ENCODE measurements around the gene GPC6.

GPC6 gene

DNA sequence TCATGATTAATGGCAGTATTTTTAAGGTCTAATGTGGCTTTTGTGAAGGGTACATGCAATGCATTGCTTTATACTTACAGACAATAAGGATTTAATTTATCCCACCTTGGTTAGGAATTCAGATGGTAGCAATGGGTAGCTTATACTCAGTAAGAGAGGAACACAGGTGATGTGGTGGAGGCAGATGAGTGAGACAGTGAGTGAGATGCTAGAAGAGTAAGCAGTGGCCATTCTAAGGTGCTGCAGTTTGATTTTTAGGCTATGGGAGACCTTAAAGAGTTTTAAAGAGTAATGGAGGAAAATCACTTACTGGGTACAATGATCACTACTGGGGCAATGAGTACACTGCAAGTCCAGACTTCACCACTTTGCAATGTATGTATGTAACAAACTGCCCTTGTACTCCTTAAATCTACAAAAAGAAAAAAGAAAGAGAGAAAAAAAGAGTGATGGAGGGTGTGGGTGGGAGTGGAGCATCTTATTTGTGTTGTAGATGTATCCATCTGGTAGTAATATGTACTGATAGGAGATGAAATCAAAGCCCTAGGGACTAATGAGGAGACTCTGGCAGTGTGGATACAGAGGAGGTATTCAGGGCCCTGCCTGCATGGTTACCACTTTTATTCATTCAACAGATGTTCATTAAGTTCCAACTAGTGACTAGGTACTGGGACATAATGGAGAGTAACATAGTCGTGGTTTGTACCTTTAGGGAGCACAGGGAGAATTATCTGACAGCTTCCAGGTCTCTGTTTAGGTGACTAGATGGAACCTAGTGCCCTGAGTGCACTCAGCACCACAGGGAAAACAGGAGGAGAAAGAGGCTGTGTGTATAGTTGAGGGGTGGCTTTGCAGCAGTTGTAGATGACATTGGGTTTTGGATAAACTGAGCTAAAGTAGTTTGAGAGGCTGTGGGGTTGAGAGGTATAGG lies 99.0 kb downstream of the GPC6 start:
- peaks cover 3% of the 10 kb centered on the region for H3K9me3 ChIP-seq (ENCODE audit: severe bottlenecking)
- no peak overlapping the region for H3K4me3 ChIP-seq (ENCODE audit: low read depth, low read length)
- H3K27ac ChIP-seq = no peak overlapping the region
- TF ChIP-seq, protein P1, sequence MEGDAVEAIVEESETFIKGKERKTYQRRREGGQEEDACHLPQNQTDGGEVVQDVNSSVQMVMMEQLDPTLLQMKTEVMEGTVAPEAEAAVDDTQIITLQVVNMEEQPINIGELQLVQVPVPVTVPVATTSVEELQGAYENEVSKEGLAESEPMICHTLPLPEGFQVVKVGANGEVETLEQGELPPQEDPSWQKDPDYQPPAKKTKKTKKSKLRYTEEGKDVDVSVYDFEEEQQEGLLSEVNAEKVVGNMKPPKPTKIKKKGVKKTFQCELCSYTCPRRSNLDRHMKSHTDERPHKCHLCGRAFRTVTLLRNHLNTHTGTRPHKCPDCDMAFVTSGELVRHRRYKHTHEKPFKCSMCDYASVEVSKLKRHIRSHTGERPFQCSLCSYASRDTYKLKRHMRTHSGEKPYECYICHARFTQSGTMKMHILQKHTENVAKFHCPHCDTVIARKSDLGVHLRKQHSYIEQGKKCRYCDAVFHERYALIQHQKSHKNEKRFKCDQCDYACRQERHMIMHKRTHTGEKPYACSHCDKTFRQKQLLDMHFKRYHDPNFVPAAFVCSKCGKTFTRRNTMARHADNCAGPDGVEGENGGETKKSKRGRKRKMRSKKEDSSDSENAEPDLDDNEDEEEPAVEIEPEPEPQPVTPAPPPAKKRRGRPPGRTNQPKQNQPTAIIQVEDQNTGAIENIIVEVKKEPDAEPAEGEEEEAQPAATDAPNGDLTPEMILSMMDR (IDR thresholded peaks at IDR 0.05; ENCODE audit: low read depth, low read length) = no peak
- DNase-seq = no peak
- peaks cover 11% of the 10 kb centered on the region for H3K36me3 ChIP-seq
- H3K27me3 ChIP-seq (ENCODE audit: insufficient read depth, low read depth, severe bottlenecking) = no peaks in the 10 kb centered on the region

DNA sequence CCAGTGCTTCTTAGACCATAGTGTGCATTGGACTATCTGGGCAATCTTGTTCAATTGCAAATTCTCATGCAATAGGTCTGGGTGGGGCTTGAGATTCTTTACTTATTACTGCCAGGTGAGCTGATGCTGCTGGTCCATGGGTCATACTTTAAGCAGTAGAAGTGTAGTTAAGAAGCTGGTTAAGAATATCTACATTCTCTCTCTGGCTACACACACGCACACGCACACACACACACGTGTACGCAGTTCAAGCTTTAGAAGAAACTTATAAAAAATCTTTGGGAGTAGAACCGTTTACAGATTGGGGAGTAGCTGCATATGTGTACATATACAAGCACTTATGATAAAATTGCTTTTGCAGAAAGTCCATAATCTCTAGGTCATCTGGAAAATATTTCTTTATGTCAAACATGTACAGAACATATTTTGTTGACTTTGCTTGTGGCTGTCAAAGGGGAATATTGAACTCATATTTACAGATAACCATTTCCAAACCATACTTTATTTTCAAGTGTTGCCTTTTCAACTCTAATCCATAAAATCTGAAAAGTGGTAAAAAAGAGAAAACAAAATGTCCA lies 99.7 kb downstream of the GPC6 start:
- no peak overlapping the region for H3K27ac ChIP-seq

DNA sequence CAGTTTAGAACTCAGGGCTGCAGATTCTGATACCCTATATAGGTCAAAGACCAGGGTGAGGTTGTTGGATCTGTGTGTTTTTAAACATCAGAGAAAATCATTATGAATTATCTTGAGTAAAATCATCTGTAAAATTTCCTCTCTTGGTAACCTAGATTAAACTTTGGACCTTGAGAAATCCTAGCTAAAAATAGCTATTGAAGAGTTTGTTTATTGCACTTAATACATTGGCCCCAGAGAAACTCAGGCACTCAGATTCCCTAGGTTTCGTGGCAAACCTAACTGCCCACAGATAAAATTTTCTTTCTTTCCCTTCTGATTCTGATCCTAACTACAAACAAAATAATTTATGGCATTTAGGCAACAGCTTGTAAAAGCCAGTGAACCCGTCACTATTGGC lies 102.3 kb downstream of the GPC6 start:
- no peak overlapping the region for H3K27ac ChIP-seq
- H3K27me3 ChIP-seq (ENCODE audit: insufficient read depth, low read depth, severe bottlenecking) = no peaks in the 10 kb centered on the region
- TF ChIP-seq, protein P1 (IDR thresholded peaks at IDR 0.05; ENCODE audit: low read depth, low read length) = no peak

More for the DNA sequence above, 99.7 kb downstream of the GPC6 start:
- H3K4me3 ChIP-seq (ENCODE audit: low read depth, low read length) = no peak overlapping the region
- TF ChIP-seq, protein P1 (IDR thresholded peaks at IDR 0.05; ENCODE audit: low read depth, low read length) = no peak
- peaks cover 3% of the 10 kb centered on the region for H3K9me3 ChIP-seq (ENCODE audit: severe bottlenecking)
- peaks cover 11% of the 10 kb centered on the region for H3K36me3 ChIP-seq
- DNase-seq = no peak
- no peaks in the 10 kb centered on the region for H3K27me3 ChIP-seq (ENCODE audit: insufficient read depth, low read depth, severe bottlenecking)

DNA sequence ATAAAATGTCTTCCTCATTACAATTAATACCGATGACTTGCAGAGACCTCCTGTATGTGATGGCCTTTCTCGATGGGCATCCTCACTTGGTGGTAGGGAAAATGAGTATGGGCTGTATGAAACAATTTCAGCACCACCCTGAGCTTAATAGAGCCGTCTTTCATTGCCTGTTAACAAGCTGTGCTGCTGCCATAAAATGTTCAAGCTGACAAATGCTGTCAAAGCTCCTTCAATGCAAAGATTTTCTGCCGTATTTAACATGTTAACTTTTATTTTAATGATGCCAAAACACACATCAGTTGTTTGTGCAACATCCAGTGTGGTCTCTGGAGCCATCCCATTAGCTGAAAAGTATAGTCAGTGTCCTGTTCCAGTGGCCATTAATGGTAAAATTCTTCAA lies 110.1 kb downstream of the GPC6 start:
- peaks cover 6% of the 10 kb centered on the region for H3K9me3 ChIP-seq (ENCODE audit: severe bottlenecking)
- TF ChIP-seq, protein P1 (IDR thresholded peaks at IDR 0.05; ENCODE audit: low read depth, low read length) = no peak

More for the DNA sequence above, 102.3 kb downstream of the GPC6 start:
- Histone ChIP-seq H3K9me3 (ENCODE audit: severe bottlenecking) (peaks cover under 1% of the 10 kb centered on the region), H3K36me3 (peaks cover 5% of the 10 kb centered on the region; the same call in 1 of the 2 replicates), H3K4me3 (ENCODE audit: low read depth, low read length) (no peak overlapping the region)
- DNase-seq = no peak

DNA sequence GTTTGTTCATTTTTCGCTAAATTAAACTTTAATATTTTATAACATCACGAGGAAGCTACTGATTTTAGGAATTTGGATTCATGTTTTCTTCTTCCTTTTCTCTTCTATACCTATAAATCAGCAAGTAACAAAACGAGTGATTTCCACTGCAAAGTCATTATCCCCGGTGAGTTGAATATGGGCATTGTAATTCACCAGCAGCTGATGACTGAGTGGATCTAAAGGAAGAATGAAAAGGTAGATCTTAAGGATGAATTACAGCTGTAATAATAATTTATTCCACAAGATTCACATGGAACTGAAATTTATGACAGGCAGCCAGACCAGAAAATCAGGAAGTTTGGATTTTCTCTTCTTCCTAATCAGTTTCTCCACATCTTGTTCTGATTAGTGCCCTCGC lies 111.4 kb downstream of the GPC6 start:
- Histone ChIP-seq H3K4me3 (ENCODE audit: low read depth, low read length) (no peak overlapping the region), H3K9me3 (ENCODE audit: severe bottlenecking) (peaks cover 6% of the 10 kb centered on the region), H3K27ac (no peak overlapping the region), H3K36me3 (peaks cover 15% of the 10 kb centered on the region), H3K27me3 (ENCODE audit: insufficient read depth, low read depth, severe bottlenecking) (no peaks in the 10 kb centered on the region)
- TF ChIP-seq, protein P1 (IDR thresholded peaks at IDR 0.05; ENCODE audit: low read depth, low read length) = no peak
- no peak for DNase-seq

More for the DNA sequence above, 110.1 kb downstream of the GPC6 start:
- Histone ChIP-seq H3K27ac (no peak overlapping the region), H3K4me3 (ENCODE audit: low read depth, low read length) (no peak overlapping the region), H3K27me3 (ENCODE audit: insufficient read depth, low read depth, severe bottlenecking) (no peaks in the 10 kb centered on the region), H3K36me3 (peaks cover 11% of the 10 kb centered on the region)
- DNase-seq = no peak
